ENCODE results near the gene TP53I13.

DNA sequence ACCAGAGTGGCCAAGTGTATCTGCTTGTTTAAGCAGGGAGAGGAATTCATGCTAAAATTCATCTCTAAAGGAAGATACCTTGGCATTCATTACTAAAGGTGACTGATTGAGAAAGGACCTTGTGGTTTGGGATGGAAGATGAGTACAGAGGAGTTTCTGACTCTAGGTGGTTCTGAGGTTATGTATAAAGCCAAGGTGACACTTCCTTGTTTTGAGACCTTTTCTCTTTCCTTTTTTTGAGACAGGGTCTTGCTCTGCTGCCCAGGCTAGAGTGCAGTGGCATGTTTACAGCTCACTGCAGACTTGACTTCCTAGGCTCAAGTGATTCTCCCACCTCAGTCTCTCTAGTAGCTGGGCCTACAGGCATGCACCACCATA, 10.8 kb upstream of the TP53I13 start:
- no peak for TF ChIP-seq GABPA (IDR thresholded peaks at IDR 0.05; ENCODE audit: low read depth)
- TF ChIP-seq, protein P1, sequence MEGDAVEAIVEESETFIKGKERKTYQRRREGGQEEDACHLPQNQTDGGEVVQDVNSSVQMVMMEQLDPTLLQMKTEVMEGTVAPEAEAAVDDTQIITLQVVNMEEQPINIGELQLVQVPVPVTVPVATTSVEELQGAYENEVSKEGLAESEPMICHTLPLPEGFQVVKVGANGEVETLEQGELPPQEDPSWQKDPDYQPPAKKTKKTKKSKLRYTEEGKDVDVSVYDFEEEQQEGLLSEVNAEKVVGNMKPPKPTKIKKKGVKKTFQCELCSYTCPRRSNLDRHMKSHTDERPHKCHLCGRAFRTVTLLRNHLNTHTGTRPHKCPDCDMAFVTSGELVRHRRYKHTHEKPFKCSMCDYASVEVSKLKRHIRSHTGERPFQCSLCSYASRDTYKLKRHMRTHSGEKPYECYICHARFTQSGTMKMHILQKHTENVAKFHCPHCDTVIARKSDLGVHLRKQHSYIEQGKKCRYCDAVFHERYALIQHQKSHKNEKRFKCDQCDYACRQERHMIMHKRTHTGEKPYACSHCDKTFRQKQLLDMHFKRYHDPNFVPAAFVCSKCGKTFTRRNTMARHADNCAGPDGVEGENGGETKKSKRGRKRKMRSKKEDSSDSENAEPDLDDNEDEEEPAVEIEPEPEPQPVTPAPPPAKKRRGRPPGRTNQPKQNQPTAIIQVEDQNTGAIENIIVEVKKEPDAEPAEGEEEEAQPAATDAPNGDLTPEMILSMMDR (IDR thresholded peaks at IDR 0.05; ENCODE audit: insufficient read depth, low read length): no peak
- no peak for TF ChIP-seq POLR2AphosphoS5 (IDR thresholded peaks at IDR 0.05; ENCODE audit: low read depth)
- TF ChIP-seq, protein P2, sequence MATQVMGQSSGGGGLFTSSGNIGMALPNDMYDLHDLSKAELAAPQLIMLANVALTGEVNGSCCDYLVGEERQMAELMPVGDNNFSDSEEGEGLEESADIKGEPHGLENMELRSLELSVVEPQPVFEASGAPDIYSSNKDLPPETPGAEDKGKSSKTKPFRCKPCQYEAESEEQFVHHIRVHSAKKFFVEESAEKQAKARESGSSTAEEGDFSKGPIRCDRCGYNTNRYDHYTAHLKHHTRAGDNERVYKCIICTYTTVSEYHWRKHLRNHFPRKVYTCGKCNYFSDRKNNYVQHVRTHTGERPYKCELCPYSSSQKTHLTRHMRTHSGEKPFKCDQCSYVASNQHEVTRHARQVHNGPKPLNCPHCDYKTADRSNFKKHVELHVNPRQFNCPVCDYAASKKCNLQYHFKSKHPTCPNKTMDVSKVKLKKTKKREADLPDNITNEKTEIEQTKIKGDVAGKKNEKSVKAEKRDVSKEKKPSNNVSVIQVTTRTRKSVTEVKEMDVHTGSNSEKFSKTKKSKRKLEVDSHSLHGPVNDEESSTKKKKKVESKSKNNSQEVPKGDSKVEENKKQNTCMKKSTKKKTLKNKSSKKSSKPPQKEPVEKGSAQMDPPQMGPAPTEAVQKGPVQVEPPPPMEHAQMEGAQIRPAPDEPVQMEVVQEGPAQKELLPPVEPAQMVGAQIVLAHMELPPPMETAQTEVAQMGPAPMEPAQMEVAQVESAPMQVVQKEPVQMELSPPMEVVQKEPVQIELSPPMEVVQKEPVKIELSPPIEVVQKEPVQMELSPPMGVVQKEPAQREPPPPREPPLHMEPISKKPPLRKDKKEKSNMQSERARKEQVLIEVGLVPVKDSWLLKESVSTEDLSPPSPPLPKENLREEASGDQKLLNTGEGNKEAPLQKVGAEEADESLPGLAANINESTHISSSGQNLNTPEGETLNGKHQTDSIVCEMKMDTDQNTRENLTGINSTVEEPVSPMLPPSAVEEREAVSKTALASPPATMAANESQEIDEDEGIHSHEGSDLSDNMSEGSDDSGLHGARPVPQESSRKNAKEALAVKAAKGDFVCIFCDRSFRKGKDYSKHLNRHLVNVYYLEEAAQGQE (IDR thresholded peaks at IDR 0.05; ENCODE audit: insufficient replicate concordance, low read depth): no peak

Measured in HL-60 (cell line).